GM23338 (cell line): Measurements from ENCODE around the gene BTBD16. TPM values are rescaled to one million over a fixed set of nuclear protein-coding genes. Genes with fewer than 3 reads are reported as not detected.

Source experiments
- ATAC-seq: fragments of 200-7000 bp; cut with Tn5 transposase; 3 replicates; pipeline ENCODE4 v1.9.1; 2020
- DNase-seq: peaks from one replicate; pipeline ENCODE4 v3.0.0-alpha.2; 2015; ENCODE audit warnings: low spot score
- H2AFZ ChIP-seq: fragments of 200-600 bp; sonication (generic); 2 replicates; pipeline ENCODE4 v1.8.0; 2016; ENCODE audit warnings: antibody characterized with exemption, mild to moderate bottlenecking, moderate library complexity
- H3F3A ChIP-seq: fragments of 200-600 bp; sonication (generic); replicated peaks from 2 replicates; pipeline ENCODE4 v1.8.0; 2017; ENCODE audit warnings: antibody characterized with exemption, mixed run types, low read depth
- H3K27ac ChIP-seq: fragments of 200-600 bp; sonication (generic); 2 replicates; pipeline ENCODE4 v1.6.1; 2016; ENCODE audit warnings: low read depth
- H3K27me3 ChIP-seq: fragments of 200-600 bp; sonication (generic); 2 replicates; pipeline ENCODE4 v1.8.0; 2016; ENCODE audit warnings: mild to moderate bottlenecking, mixed run types, moderate library complexity; ENCODE audit not compliant: insufficient read depth
- H3K36me3 ChIP-seq: fragments of 200-600 bp; sonication (generic); 2 replicates; pipeline ENCODE4 v1.8.0; 2016; ENCODE audit warnings: mild to moderate bottlenecking; ENCODE audit not compliant: insufficient read depth
- H3K4me1 ChIP-seq: fragments of 200-600 bp; sonication (generic); 2 replicates; pipeline ENCODE4 v1.8.0; 2016; ENCODE audit warnings: mild to moderate bottlenecking, moderate library complexity; ENCODE audit not compliant: insufficient read depth
- H3K4me2 ChIP-seq: fragments of 200-600 bp; sonication (generic); 2 replicates; pipeline ENCODE4 v1.7.1; 2017; ENCODE audit warnings: mixed run types
- H3K4me3 ChIP-seq: fragments of 200-600 bp; sonication (generic); 2 replicates; pipeline ENCODE4 v1.6.1; 2016; ENCODE audit warnings: mixed run types
- H3K79me2 ChIP-seq: fragments of 200-600 bp; sonication (generic); replicated peaks from 2 replicates; pipeline ENCODE4 v1.8.0; 2017; ENCODE audit warnings: mild to moderate bottlenecking; ENCODE audit not compliant: insufficient read depth
- H3K9me2 ChIP-seq: fragments of 200-600 bp; sonication (generic); 2 replicates; pipeline ENCODE4 v1.8.0; 2017; ENCODE audit not compliant: insufficient read depth
- H4K20me1 ChIP-seq: fragments of 200-600 bp; sonication (generic); replicated peaks from 2 replicates; pipeline ENCODE4 v1.8.0; 2017; ENCODE audit warnings: mild to moderate bottlenecking; ENCODE audit not compliant: insufficient read depth
- H3K27ac Mint-ChIP-seq: 2 replicates; pipeline ENCODE4 v1.8.0; 2020; ENCODE audit warnings: inconsistent platforms, mild to moderate bottlenecking, moderate library complexity, mixed read lengths
- H3K27me3 Mint-ChIP-seq: 3 replicates; pipeline ENCODE4 v1.8.0; 2022; ENCODE audit warnings: low read depth, mild to moderate bottlenecking, moderate library complexity, mixed read lengths, inconsistent platforms; ENCODE audit not compliant: insufficient read depth, poor library complexity
- H3K36me3 Mint-ChIP-seq: 3 replicates; pipeline ENCODE4 v1.8.0; 2021; ENCODE audit warnings: low read depth, mild to moderate bottlenecking, inconsistent platforms, moderate library complexity, mixed read lengths
- H3K4me1 Mint-ChIP-seq: 3 replicates; pipeline ENCODE4 v1.8.0; 2020; ENCODE audit warnings: mild to moderate bottlenecking, inconsistent platforms, mixed read lengths
- H3K4me3 Mint-ChIP-seq: 3 replicates; pipeline ENCODE4 v1.8.0; 2021; ENCODE audit warnings: moderate library complexity, mild to moderate bottlenecking, inconsistent platforms, mixed read lengths
- H3K9me3 Mint-ChIP-seq: 3 replicates; pipeline ENCODE4 v1.8.0; 2020; ENCODE audit warnings: moderate library complexity, mild to moderate bottlenecking, inconsistent platforms, mixed read lengths
- CREB1 ChIP-seq: fragments of 250-450 bp; sonication (Bioruptor Pico); IDR thresholded peaks from 2 replicates; pipeline ENCODE4 v1.5.0; 2020; ENCODE audit warnings: low read depth, mild to moderate bottlenecking, moderate library complexity
- EZH2 ChIP-seq: fragments of 200-600 bp; sonication (generic); IDR thresholded peaks from one replicate; pipeline ENCODE4 v1.8.0; 2017; ENCODE audit warnings: antibody characterized with exemption, mild to moderate bottlenecking, low read depth; ENCODE audit not compliant: unreplicated experiment
- EZH2phosphoT487 ChIP-seq: fragments of 200-600 bp; sonication (generic); IDR thresholded peaks from one replicate; pipeline ENCODE4 v1.8.1; 2018; ENCODE audit warnings: antibody characterized with exemption; ENCODE audit not compliant: unreplicated experiment
- JUNB ChIP-seq: IDR thresholded peaks from one replicate; pipeline ENCODE4 v1.6.1; 2016; ENCODE audit warnings: antibody characterized with exemption; ENCODE audit not compliant: unreplicated experiment
- NANOG ChIP-seq: IDR thresholded peaks from 2 replicates; pipeline ENCODE4 v1.6.1; 2016; ENCODE audit warnings: antibody characterized with exemption, borderline replicate concordance
- POLR2AphosphoS5 ChIP-seq: IDR thresholded peaks from 2 replicates; pipeline ENCODE4 v1.6.1; 2016; ENCODE audit warnings: antibody characterized with exemption, low read depth
- STAT1 ChIP-seq: IDR thresholded peaks from one replicate; pipeline ENCODE4 v1.6.1; 2016; ENCODE audit warnings: antibody characterized with exemption; ENCODE audit not compliant: unreplicated experiment
- ZNF114 ChIP-seq: fragments of 250-450 bp; sonication (Bioruptor Pico); IDR thresholded peaks from 2 replicates; pipeline ENCODE4 v1.5.0; 2020; ENCODE audit warnings: mild to moderate bottlenecking, moderate library complexity
- ZNF331 ChIP-seq: fragments of 250-450 bp; sonication (Bioruptor Pico); IDR thresholded peaks from 2 replicates; pipeline ENCODE4 v1.5.0; 2020; ENCODE audit warnings: low read depth, mild to moderate bottlenecking, moderate library complexity
- polyA plus RNA-seq: library from polyadenylated mRNA; unstranded; fragments of >200 nt; fragmentation: Nextera tagmentation; extraction: Ambion mirVana; gene quantifications from 2 replicates; pipeline ENCODE4 v1.2.1, GENCODE V29; 2016
- total RNA-seq: library from RNA; depleted of rRNA; stranded (reverse); fragments of >200 nt; shearing (Covaris generic); gene quantifications from 2 replicates; pipeline ENCODE4 v1.2.3, GENCODE V29; 2014
- TF ChIP-seq, protein P1 (sequence below): IDR thresholded peaks from one replicate; pipeline ENCODE4 v1.6.1; 2018; ENCODE audit warnings: antibody characterized with exemption; ENCODE audit not compliant: unreplicated experiment
- TF ChIP-seq, protein P2 (sequence below): fragments of 250-450 bp; sonication (Bioruptor Pico); IDR thresholded peaks from 2 replicates; pipeline ENCODE4 v1.5.0; 2020; ENCODE audit warnings: mild to moderate bottlenecking, moderate library complexity
- TF ChIP-seq, protein P3 (sequence below), 2 experiments: fragments of 200-600 bp in 1 of 2; sonication (generic) in 1 of 2; conservative IDR thresholded peaks; 2 replicates each; pipeline versions ENCODE4 v1.5.1 to v1.6.1; 2016 to 2017; ENCODE audit warnings: antibody characterized with exemption in 2 of 2, low read depth in 2 of 2, mild to moderate bottlenecking in 2 of 2, moderate library complexity in 1 of 2
- TF ChIP-seq, protein P4 (sequence below): IDR thresholded peaks from 2 replicates; pipeline ENCODE4 v1.6.1; 2016; ENCODE audit warnings: antibody characterized with exemption

Gene BTBD16
- total and polyA plus RNA-seq, 2 experiments from 2014 or later: not detected

DNA sequence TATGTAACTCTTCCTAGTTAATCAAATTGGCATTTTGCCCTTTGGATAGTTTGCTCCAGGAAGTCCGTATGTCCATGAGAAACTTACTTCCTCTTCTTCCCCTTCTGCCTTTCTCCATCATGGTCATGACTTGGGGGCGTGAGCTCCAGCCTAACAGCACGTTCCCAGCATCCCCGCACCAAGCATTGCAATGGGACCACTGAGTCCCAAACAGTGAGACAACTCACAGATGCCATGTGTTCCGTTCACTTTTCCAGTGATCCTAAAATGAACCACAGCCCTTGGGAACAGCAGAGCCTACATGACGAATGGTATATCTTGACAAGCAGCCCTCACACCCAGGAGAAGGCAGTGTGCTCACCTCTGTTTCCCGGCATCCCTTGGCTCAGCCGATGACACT lies 10.7 kb downstream of the BTBD16 start:
- peaks cover 13% of the 10 kb centered on the region for H3K4me1 Mint-ChIP-seq
- Histone ChIP-seq H3K4me1 (no peaks in the 10 kb centered on the region), H3F3A (no peaks in the 10 kb centered on the region), H3K27me3 (no peaks in the 10 kb centered on the region), H3K36me3 (no peaks in the 10 kb centered on the region), H3K9me2 (no peaks in the 10 kb centered on the region), H3K4me3 (no peak overlapping the region), H2AFZ (no peak overlapping the region), H3K27ac (no peak overlapping the region), H3K4me2 (no peak overlapping the region), H3K79me2 (no peaks in the 10 kb centered on the region), H4K20me1 (no peaks in the 10 kb centered on the region)
- no peak for DNase-seq
- no peaks in the 10 kb centered on the region for H3K36me3 Mint-ChIP-seq
- TF ChIP-seq EZH2: no peak
- TF ChIP-seq ZNF114: no peak
- TF ChIP-seq, protein P1, sequence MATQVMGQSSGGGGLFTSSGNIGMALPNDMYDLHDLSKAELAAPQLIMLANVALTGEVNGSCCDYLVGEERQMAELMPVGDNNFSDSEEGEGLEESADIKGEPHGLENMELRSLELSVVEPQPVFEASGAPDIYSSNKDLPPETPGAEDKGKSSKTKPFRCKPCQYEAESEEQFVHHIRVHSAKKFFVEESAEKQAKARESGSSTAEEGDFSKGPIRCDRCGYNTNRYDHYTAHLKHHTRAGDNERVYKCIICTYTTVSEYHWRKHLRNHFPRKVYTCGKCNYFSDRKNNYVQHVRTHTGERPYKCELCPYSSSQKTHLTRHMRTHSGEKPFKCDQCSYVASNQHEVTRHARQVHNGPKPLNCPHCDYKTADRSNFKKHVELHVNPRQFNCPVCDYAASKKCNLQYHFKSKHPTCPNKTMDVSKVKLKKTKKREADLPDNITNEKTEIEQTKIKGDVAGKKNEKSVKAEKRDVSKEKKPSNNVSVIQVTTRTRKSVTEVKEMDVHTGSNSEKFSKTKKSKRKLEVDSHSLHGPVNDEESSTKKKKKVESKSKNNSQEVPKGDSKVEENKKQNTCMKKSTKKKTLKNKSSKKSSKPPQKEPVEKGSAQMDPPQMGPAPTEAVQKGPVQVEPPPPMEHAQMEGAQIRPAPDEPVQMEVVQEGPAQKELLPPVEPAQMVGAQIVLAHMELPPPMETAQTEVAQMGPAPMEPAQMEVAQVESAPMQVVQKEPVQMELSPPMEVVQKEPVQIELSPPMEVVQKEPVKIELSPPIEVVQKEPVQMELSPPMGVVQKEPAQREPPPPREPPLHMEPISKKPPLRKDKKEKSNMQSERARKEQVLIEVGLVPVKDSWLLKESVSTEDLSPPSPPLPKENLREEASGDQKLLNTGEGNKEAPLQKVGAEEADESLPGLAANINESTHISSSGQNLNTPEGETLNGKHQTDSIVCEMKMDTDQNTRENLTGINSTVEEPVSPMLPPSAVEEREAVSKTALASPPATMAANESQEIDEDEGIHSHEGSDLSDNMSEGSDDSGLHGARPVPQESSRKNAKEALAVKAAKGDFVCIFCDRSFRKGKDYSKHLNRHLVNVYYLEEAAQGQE: no peak
- TF ChIP-seq JUNB: no peak
- TF ChIP-seq, protein P2, sequence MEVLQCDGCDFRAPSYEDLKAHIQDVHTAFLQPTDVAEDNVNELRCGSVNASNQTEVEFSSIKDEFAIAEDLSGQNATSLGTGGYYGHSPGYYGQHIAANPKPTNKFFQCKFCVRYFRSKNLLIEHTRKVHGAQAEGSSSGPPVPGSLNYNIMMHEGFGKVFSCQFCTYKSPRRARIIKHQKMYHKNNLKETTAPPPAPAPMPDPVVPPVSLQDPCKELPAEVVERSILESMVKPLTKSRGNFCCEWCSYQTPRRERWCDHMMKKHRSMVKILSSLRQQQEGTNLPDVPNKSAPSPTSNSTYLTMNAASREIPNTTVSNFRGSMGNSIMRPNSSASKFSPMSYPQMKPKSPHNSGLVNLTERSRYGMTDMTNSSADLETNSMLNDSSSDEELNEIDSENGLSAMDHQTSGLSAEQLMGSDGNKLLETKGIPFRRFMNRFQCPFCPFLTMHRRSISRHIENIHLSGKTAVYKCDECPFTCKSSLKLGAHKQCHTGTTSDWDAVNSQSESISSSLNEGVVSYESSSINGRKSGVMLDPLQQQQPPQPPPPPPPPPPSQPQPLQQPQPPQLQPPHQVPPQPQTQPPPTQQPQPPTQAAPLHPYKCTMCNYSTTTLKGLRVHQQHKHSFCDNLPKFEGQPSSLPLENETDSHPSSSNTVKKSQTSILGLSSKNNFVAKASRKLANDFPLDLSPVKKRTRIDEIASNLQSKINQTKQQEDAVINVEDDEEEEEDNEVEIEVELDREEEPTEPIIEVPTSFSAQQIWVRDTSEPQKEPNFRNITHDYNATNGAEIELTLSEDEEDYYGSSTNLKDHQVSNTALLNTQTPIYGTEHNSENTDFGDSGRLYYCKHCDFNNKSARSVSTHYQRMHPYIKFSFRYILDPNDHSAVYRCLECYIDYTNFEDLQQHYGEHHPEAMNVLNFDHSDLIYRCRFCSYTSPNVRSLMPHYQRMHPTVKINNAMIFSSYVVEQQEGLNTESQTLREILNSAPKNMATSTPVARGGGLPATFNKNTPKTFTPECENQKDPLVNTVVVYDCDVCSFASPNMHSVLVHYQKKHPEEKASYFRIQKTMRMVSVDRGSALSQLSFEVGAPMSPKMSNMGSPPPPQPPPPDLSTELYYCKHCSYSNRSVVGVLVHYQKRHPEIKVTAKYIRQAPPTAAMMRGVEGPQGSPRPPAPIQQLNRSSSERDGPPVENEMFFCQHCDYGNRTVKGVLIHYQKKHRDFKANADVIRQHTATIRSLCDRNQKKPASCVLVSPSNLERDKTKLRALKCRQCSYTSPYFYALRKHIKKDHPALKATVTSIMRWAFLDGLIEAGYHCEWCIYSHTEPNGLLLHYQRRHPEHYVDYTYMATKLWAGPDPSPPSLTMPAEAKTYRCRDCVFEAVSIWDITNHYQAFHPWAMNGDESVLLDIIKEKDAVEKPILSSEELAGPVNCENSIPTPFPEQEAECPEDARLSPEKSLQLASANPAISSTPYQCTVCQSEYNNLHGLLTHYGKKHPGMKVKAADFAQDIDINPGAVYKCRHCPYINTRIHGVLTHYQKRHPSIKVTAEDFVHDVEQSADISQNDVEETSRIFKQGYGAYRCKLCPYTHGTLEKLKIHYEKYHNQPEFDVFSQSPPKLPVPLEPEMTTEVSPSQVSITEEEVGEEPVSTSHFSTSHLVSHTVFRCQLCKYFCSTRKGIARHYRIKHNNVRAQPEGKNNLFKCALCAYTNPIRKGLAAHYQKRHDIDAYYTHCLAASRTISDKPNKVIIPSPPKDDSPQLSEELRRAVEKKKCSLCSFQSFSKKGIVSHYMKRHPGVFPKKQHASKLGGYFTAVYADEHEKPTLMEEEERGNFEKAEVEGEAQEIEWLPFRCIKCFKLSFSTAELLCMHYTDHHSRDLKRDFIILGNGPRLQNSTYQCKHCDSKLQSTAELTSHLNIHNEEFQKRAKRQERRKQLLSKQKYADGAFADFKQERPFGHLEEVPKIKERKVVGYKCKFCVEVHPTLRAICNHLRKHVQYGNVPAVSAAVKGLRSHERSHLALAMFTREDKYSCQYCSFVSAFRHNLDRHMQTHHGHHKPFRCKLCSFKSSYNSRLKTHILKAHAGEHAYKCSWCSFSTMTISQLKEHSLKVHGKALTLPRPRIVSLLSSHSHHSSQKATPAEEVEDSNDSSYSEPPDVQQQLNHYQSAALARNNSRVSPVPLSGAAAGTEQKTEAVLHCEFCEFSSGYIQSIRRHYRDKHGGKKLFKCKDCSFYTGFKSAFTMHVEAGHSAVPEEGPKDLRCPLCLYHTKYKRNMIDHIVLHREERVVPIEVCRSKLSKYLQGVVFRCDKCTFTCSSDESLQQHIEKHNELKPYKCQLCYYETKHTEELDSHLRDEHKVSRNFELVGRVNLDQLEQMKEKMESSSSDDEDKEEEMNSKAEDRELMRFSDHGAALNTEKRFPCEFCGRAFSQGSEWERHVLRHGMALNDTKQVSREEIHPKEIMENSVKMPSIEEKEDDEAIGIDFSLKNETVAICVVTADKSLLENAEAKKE: no peak
- TF ChIP-seq CREB1 (CRISPR knock-in tag): no peak
- TF ChIP-seq NANOG: no peak
- TF ChIP-seq, protein P3, sequence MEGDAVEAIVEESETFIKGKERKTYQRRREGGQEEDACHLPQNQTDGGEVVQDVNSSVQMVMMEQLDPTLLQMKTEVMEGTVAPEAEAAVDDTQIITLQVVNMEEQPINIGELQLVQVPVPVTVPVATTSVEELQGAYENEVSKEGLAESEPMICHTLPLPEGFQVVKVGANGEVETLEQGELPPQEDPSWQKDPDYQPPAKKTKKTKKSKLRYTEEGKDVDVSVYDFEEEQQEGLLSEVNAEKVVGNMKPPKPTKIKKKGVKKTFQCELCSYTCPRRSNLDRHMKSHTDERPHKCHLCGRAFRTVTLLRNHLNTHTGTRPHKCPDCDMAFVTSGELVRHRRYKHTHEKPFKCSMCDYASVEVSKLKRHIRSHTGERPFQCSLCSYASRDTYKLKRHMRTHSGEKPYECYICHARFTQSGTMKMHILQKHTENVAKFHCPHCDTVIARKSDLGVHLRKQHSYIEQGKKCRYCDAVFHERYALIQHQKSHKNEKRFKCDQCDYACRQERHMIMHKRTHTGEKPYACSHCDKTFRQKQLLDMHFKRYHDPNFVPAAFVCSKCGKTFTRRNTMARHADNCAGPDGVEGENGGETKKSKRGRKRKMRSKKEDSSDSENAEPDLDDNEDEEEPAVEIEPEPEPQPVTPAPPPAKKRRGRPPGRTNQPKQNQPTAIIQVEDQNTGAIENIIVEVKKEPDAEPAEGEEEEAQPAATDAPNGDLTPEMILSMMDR (conservative IDR thresholded peaks at IDR 0.05; ENCODE audit: low read depth in 2 of 2): no peak
- no peak for TF ChIP-seq ZNF331 (CRISPR knock-in tag)
- no peak for TF ChIP-seq EZH2phosphoT487
- TF ChIP-seq STAT1: no peak
- TF ChIP-seq POLR2AphosphoS5: no peak
- TF ChIP-seq, protein P4, sequence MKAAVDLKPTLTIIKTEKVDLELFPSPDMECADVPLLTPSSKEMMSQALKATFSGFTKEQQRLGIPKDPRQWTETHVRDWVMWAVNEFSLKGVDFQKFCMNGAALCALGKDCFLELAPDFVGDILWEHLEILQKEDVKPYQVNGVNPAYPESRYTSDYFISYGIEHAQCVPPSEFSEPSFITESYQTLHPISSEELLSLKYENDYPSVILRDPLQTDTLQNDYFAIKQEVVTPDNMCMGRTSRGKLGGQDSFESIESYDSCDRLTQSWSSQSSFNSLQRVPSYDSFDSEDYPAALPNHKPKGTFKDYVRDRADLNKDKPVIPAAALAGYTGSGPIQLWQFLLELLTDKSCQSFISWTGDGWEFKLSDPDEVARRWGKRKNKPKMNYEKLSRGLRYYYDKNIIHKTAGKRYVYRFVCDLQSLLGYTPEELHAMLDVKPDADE: no peak
- H3K4me3 Mint-ChIP-seq: no peak overlapping the region
- H3K27ac Mint-ChIP-seq: no peak overlapping the region
- H3K9me3 Mint-ChIP-seq: no peaks in the 10 kb centered on the region; the same call in 2 of the 3 replicates
- H3K27me3 Mint-ChIP-seq: peaks cover 4% of the 10 kb centered on the region
- no peak for ATAC-seq
